Mesenchymal stem cell (in vitro differentiated cells and primary cell): Measurements from ENCODE around the gene DYNC2LI1.
A peak's percentile ranks its signal among the peaks of the same experiment; 100 is the strongest.

ENCODE experiments used
- DNase-seq: peaks from one replicate; pipeline ENCODE4 v3.0.0-alpha.2; 2013
- H2AFZ ChIP-seq: one replicate; pipeline ENCODE4 v1.6.1; 2013; ENCODE audit warnings: low read depth, mild to moderate bottlenecking, control low read depth, inconsistent platforms, low read length, moderate library complexity
- H2AK5ac ChIP-seq: 2 replicates; pipeline ENCODE4 v1.6.1; 2013; ENCODE audit warnings: low read length, moderate library complexity, mild to moderate bottlenecking, inconsistent platforms; ENCODE audit not compliant: severe bottlenecking
- H2BK120ac ChIP-seq: one replicate; pipeline ENCODE4 v1.6.1; 2013; ENCODE audit warnings: low read depth, mild to moderate bottlenecking, inconsistent platforms, low read length, moderate library complexity
- H2BK12ac ChIP-seq, 2 experiments: one replicate each; pipeline ENCODE4 v1.6.1; 2013; ENCODE audit warnings: inconsistent platforms in 2 of 2, low read length in 2 of 2, mild to moderate bottlenecking in 2 of 2, moderate library complexity in 2 of 2, control low read depth in 1 of 2
- H2BK15ac ChIP-seq: one replicate; pipeline ENCODE4 v1.6.1; 2013; ENCODE audit warnings: mild to moderate bottlenecking, low read depth, inconsistent platforms; ENCODE audit not compliant: poor library complexity, severe bottlenecking
- H2BK5ac ChIP-seq: 2 replicates; pipeline ENCODE4 v1.6.1; 2013; ENCODE audit warnings: low read depth, mild to moderate bottlenecking, low read length, control low read depth, inconsistent platforms; ENCODE audit not compliant: poor library complexity, severe bottlenecking
- H3K14ac ChIP-seq, 2 experiments: one replicate each; pipeline ENCODE4 v1.6.1; 2013; ENCODE audit warnings: inconsistent platforms in 2 of 2, low read length in 2 of 2, control low read depth in 1 of 2, mild to moderate bottlenecking in 1 of 2, moderate library complexity in 1 of 2
- H3K18ac ChIP-seq, 2 experiments: one replicate each; pipeline ENCODE4 v1.6.1; 2013; ENCODE audit warnings: inconsistent platforms in 2 of 2, low read length in 2 of 2, control low read depth in 1 of 2, low read depth in 1 of 2, mild to moderate bottlenecking in 1 of 2
- H3K23ac ChIP-seq, 2 experiments: one replicate each; pipeline ENCODE4 v1.6.1; 2013; ENCODE audit warnings: inconsistent platforms in 2 of 2, low read length in 2 of 2, mild to moderate bottlenecking in 2 of 2, moderate library complexity in 2 of 2, control low read depth in 1 of 2
- H3K27ac ChIP-seq: 2 replicates; pipeline ENCODE4 v1.5.1; 2013; ENCODE audit warnings: mild to moderate bottlenecking, moderate library complexity, low read length, control low read depth, inconsistent platforms; ENCODE audit not compliant: poor library complexity, severe bottlenecking
- H3K27me3 ChIP-seq, 2 experiments: 2 replicates each; pipeline versions ENCODE4 v1.6.1 to v1.7.0; 2013; ENCODE audit warnings: low read length in 2 of 2, mild to moderate bottlenecking in 2 of 2, moderate library complexity in 2 of 2, control low read depth in 1 of 2, inconsistent platforms in 1 of 2; ENCODE audit not compliant: control insufficient read depth in 1 of 2, insufficient read depth in 1 of 2
- H3K36me3 ChIP-seq, 2 experiments: 2 replicates each; pipeline versions ENCODE4 v1.6.1 to v1.7.0; 2013; ENCODE audit warnings: low read length in 2 of 2, control low read depth in 1 of 2, inconsistent platforms in 1 of 2, low read depth in 1 of 2, mild to moderate bottlenecking in 1 of 2; ENCODE audit not compliant: insufficient read depth in 2 of 2, control insufficient read depth in 1 of 2
- H3K4ac ChIP-seq, 2 experiments: one replicate each; pipeline ENCODE4 v1.6.1; 2013; ENCODE audit warnings: inconsistent platforms in 2 of 2, low read length in 2 of 2, mild to moderate bottlenecking in 2 of 2, moderate library complexity in 2 of 2, control low read depth in 1 of 2, low read depth in 1 of 2
- H3K4me1 ChIP-seq: 2 replicates; pipeline ENCODE4 v1.6.1; 2013; ENCODE audit warnings: low read depth, low read length, control low read depth; ENCODE audit not compliant: control insufficient read depth, insufficient read depth
- H3K4me2 ChIP-seq: 2 replicates; pipeline ENCODE4 v1.6.1; 2013; ENCODE audit warnings: low read length, mild to moderate bottlenecking, inconsistent platforms; ENCODE audit not compliant: poor library complexity, severe bottlenecking
- H3K4me3 ChIP-seq, 2 experiments: 2 replicates each; pipeline versions ENCODE4 v1.5.1 to v1.7.0; 2013; ENCODE audit warnings: low read length in 2 of 2, mild to moderate bottlenecking in 2 of 2, control low read depth in 1 of 2, low read depth in 1 of 2; ENCODE audit not compliant: insufficient read depth in 1 of 2
- H3K79me1 ChIP-seq: replicated peaks from 2 replicates; pipeline ENCODE4 v1.6.1; 2013; ENCODE audit warnings: mild to moderate bottlenecking, control low read depth, low read length, inconsistent platforms; ENCODE audit not compliant: poor library complexity, severe bottlenecking
- H3K9ac ChIP-seq: 2 replicates; pipeline ENCODE4 v1.7.0; 2013; ENCODE audit warnings: mild to moderate bottlenecking, low read length, moderate library complexity
- H3K9me3 ChIP-seq: 2 replicates; pipeline ENCODE4 v1.7.0; 2013; ENCODE audit warnings: mild to moderate bottlenecking, low read length; ENCODE audit not compliant: control insufficient read depth
- H4K8ac ChIP-seq: one replicate; pipeline ENCODE4 v1.6.1; 2013; ENCODE audit warnings: inconsistent platforms, mild to moderate bottlenecking, low read length, moderate library complexity
- H4K91ac ChIP-seq: one replicate; pipeline ENCODE4 v1.6.1; 2013; ENCODE audit warnings: mild to moderate bottlenecking, low read length, inconsistent platforms
- WGBS: methylation state at CpG from one replicate; pipeline ENCODE4 v1.1.7; 2013; ENCODE audit warnings: mixed read lengths; 5-methylcytosine and 5-hydroxymethylcytosine counted together

DYNC2LI1 gene

DNA sequence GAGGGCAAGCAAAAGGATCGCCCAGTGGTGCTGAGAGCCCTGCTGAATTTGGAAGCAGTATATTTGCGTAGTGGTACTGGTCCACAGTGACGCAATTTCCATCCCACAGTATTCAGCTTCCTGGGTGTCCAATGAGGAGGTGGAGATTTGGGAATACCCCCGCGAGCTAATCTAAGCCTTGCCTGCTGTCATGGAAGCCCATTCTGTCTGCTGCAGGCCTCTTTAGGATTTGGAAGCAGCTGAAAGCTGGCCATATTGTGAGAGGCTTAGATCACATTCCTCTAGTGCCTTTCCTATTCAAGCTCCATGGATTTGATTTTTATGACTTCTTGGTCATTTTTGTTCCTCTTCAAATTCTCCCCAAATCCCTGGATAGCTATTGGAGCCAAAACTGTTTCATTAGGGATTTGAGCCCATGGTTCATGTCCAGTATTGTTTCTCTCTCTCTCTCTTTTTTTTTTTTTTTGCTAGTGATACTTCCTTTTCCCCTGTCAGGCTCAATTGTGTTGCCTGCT is 22.3 kb upstream of the DYNC2LI1 start:
- Histone ChIP-seq H4K91ac (no peak overlapping the region), H3K79me1 (no peaks in the 10 kb centered on the region), H2BK120ac (no peak overlapping the region), H3K14ac (no peak overlapping the region), H2BK15ac (no peak overlapping the region), H3K18ac (no peak overlapping the region), H2BK5ac (no peak overlapping the region), H2AK5ac (peak overlapping the region; percentile 52), H3K36me3 (peaks cover 0 to 10% of the 10 kb centered on the region in 2 experiments), H3K4me1 (peaks cover 3% of the 10 kb centered on the region), H3K9me3 (no peaks in the 10 kb centered on the region), H2BK12ac (no peak overlapping the region), H3K9ac (no peak overlapping the region), H3K4me3 (no peak overlapping the region), H2AFZ (no peak overlapping the region), H4K8ac (no peak overlapping the region), H3K27ac (no peak overlapping the region), H3K27me3 (peaks cover 0 to 4% of the 10 kb centered on the region in 2 experiments), H3K4ac (no peak overlapping the region), H3K23ac (no peak overlapping the region), H3K4me2 (no peak overlapping the region)
- no peak for DNase-seq
- 98% methylated on average over 4 of the region's 5 CpGs for WGBS

DNA sequence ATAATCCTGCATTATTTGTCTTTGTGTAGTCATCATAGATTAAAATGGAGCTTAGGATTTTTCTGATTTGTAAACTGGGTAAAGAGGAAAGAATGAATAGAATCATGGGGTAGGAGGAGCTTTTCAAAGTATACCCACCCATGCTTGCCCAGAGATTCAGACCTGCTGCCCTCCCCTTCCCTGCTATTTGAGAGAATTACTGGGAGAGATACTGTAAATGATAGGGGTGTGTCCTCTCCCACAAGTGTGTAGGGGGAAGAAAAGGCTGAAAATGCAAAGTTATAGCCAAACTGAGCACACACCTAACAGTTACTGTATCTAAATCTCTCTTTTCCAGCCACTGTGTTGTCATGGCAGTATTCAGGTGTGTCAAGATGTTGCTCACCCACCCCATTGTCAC is 21.5 kb upstream of the DYNC2LI1 start:
- no peak for DNase-seq
- Histone ChIP-seq H2AFZ (no peak overlapping the region), H2BK15ac (no peak overlapping the region), H3K4me3 (no peak overlapping the region), H3K79me1 (no peaks in the 10 kb centered on the region), H3K4me2 (no peak overlapping the region), H3K4ac (no peak overlapping the region), H4K91ac (no peak overlapping the region), H2BK12ac (no peak overlapping the region), H3K27me3 (peaks cover 0 to 4% of the 10 kb centered on the region in 2 experiments), H3K14ac (no peak overlapping the region), H2AK5ac (no peak overlapping the region), H3K36me3 (peaks cover 0 to 10% of the 10 kb centered on the region in 2 experiments), H3K27ac (no peak overlapping the region), H3K9me3 (no peaks in the 10 kb centered on the region), H3K9ac (no peak overlapping the region), H3K23ac (no peak overlapping the region), H3K18ac (no peak overlapping the region), H4K8ac (no peak overlapping the region), H2BK5ac (no peak overlapping the region), H2BK120ac (no peak overlapping the region), H3K4me1 (peaks cover 3% of the 10 kb centered on the region)

GRCh38 chr2:43754180-43754579 is 19.7 kb upstream of the DYNC2LI1 start:
- Histone ChIP-seq H4K8ac (no peak overlapping the region), H3K23ac (no peak overlapping the region), H3K36me3 (peaks cover 0 to 10% of the 10 kb centered on the region in 2 experiments), H2BK12ac (no peak overlapping the region), H2AFZ (no peak overlapping the region), H3K4me2 (no peak overlapping the region), H2BK15ac (no peak overlapping the region), H3K4me1 (peaks cover 4% of the 10 kb centered on the region), H3K18ac (no peak overlapping the region), H3K9me3 (no peaks in the 10 kb centered on the region), H3K27me3 (peaks cover 0 to 4% of the 10 kb centered on the region in 2 experiments), H3K9ac (no peak overlapping the region), H4K91ac (no peak overlapping the region), H3K14ac (no peak overlapping the region), H3K4me3 (no peak overlapping the region), H3K79me1 (no peaks in the 10 kb centered on the region), H2AK5ac (no peak overlapping the region), H3K27ac (no peak overlapping the region), H3K4ac (no peak overlapping the region), H2BK120ac (no peak overlapping the region), H2BK5ac (no peak overlapping the region)
- WGBS = 100% methylated on average over 5 of the region's 7 CpGs
- DNase-seq = no peak

DNA sequence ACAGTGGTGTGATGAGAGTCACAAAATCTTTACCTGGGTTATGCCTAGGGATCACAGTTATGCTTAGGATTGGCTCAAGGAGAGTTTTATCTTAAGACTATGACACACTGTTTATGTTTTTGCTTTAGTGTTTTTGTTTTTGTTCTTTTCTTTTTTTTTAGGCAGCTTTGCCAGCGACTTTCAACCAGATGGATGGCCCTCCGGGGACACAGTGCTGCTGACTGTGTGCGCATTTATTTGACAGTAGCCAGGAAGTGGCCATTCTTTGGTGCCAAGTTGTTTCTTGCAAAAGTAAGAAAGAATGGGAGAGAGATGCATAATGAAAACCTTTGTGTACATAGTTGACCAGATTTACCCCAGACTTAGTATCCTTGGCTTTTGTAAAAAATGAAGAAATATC is 15.1 kb upstream of the DYNC2LI1 start:
- peak; percentile 64 for DNase-seq
- WGBS = 6% methylated on average over 3 of the region's 3 CpGs
- H3K36me3 ChIP-seq = peaks cover 0 to 16% of the 10 kb centered on the region in 2 experiments
- H2BK15ac ChIP-seq = no peak overlapping the region
- H4K91ac ChIP-seq = no peak overlapping the region
- peak overlapping the region; percentile 97 for H3K27ac ChIP-seq
- H3K79me1 ChIP-seq = no peaks in the 10 kb centered on the region
- H3K4me2 ChIP-seq = no peak overlapping the region
- peak overlapping the region; percentile 93 for H2BK5ac ChIP-seq
- no peak overlapping the region for H3K23ac ChIP-seq
- no peak overlapping the region for H3K4ac ChIP-seq
- peak overlapping the region; percentile 61 for H2AK5ac ChIP-seq
- no peaks in the 10 kb centered on the region for H3K9me3 ChIP-seq
- peaks cover 8% of the 10 kb centered on the region for H3K4me1 ChIP-seq
- H2BK12ac ChIP-seq = no peak overlapping the region
- peak overlapping the region; percentile 29 for H3K9ac ChIP-seq
- H3K14ac ChIP-seq = no peak overlapping the region
- H3K4me3 ChIP-seq = no peak overlapping the region
- H3K27me3 ChIP-seq = peaks cover 0 to 4% of the 10 kb centered on the region in 2 experiments
- no peak overlapping the region for H4K8ac ChIP-seq
- H2BK120ac ChIP-seq = no peak overlapping the region
- no peak overlapping the region for H3K18ac ChIP-seq
- no peak overlapping the region for H2AFZ ChIP-seq
